HG02981 (cell line): ENCODE results near the gene TBCCD1.
"Not testable (repeated sequence)": the region's sequence is repeated elsewhere in the genome, so short reads cannot be mapped to it uniquely, and the experiment has no call there.

ENCODE experiments used
- ATAC-seq: cut with Tn5 transposase; IDR thresholded peaks from one replicate; pipeline ENCODE4 v1.9.1; 2021; ENCODE audit warnings: mild to moderate bottlenecking, moderate library complexity; ENCODE audit not compliant: unreplicated experiment

Gene TBCCD1

GRCh38 chr3:186598108-186598784 is 31.1 kb upstream of the TBCCD1 start:
- no peak for ATAC-seq

- ATAC-seq, result no peak
Observed at GRCh38 chr3:186596568-186597287, 29.6 kb upstream of the TBCCD1 start.

- no peak for ATAC-seq
Observed at GRCh38 chr3:186594591-186595113, 27.5 kb upstream of the TBCCD1 start.

GRCh38 chr3:186593862-186594261 is 26.7 kb upstream of the TBCCD1 start:
- ATAC-seq, result no peak

- no peak for ATAC-seq
Observed at GRCh38 chr3:186592682-186593081, 25.5 kb upstream of the TBCCD1 start.

GRCh38 chr3:186590580-186591295 is 23.6 kb upstream of the TBCCD1 start:
- ATAC-seq, result no peak

GRCh38 chr3:186589856-186590579 is 22.9 kb upstream of the TBCCD1 start:
- ATAC-seq, result no peak

GRCh38 chr3:186589121-186589520 is 22.0 kb upstream of the TBCCD1 start:
- ATAC-seq, result no peak

GRCh38 chr3:186588632-186589031 is 21.5 kb upstream of the TBCCD1 start:
- ATAC-seq, result no peak

GRCh38 chr3:186587183-186587582 is 20.0 kb upstream of the TBCCD1 start:
- ATAC-seq, result no peak

GRCh38 chr3:186586245-186586644 is 19.1 kb upstream of the TBCCD1 start:
- ATAC-seq, result not testable (repeated sequence)

GRCh38 chr3:186583831-186584230 is 16.7 kb upstream of the TBCCD1 start:
- ATAC-seq, result no peak

GRCh38 chr3:186582541-186582940 is 15.4 kb upstream of the TBCCD1 start:
- ATAC-seq, result no peak

GRCh38 chr3:186580785-186581184 is 13.6 kb upstream of the TBCCD1 start:
- ATAC-seq, result no peak

GRCh38 chr3:186577521-186577920 is 10.4 kb upstream of the TBCCD1 start:
- ATAC-seq, result no peak

GRCh38 chr3:186571644-186572013 is 4.5 kb upstream of the TBCCD1 start:
- no peak for ATAC-seq

GRCh38 chr3:186570941-186571643 is 4.0 kb upstream of the TBCCD1 start:
- ATAC-seq, result no peak

GRCh38 chr3:186570096-186570940 is 3.2 kb upstream of the TBCCD1 start, which contains the start of gene DNAJB11:
TSS of gene DNAJB11 (plus strand) at chr3:186570720. CDS start at chr3:186570898, 178 bp downstream.
- ATAC-seq, result peak; percentile 83

- ATAC-seq, result no peak
Observed at GRCh38 chr3:186569779-186570095, 2.6 kb upstream of the TBCCD1 start.

GRCh38 chr3:186569361-186569760 is 2.2 kb upstream of the TBCCD1 start:
- not testable (repeated sequence) for ATAC-seq
